ENCODE measurements around the gene SLC35G4.

SLC35G4 gene

GRCh38 chr18:11570769-11571412, 38.5 kb upstream of the SLC35G4 start:
- TF ChIP-seq CTCF (IDR thresholded peaks at IDR 0.05): no peak
- Histone ChIP-seq H3K4me3 (ENCODE audit: low read depth in 1 of 2, low read length in 1 of 2) (no peak overlapping the region), H3K9me3 (no peaks in the 10 kb centered on the region), H3K4me1 (ENCODE audit: control insufficient read depth in 1 of 2, insufficient read depth in 1 of 2, low read depth in 1 of 2, low read length in 1 of 2) (no peaks in the 10 kb centered on the region), H3K27me3 (no peaks in the 10 kb centered on the region), H3K27ac (no peak overlapping the region), H3K36me3 (no peaks in the 10 kb centered on the region)

GRCh38 chr18:11572201-11572600, 37.2 kb upstream of the SLC35G4 start:
- no peak for TF ChIP-seq CTCF (IDR thresholded peaks at IDR 0.05)
- Histone ChIP-seq H3K9me3 (no peaks in the 10 kb centered on the region), H3K27ac (no peak overlapping the region), H3K4me1 (ENCODE audit: control insufficient read depth in 1 of 2, insufficient read depth in 1 of 2, low read depth in 1 of 2, low read length in 1 of 2) (no peaks in the 10 kb centered on the region), H3K4me3 (ENCODE audit: low read depth in 1 of 2, low read length in 1 of 2) (no peak overlapping the region), H3K27me3 (peaks cover 4% of the 10 kb centered on the region), H3K36me3 (no peaks in the 10 kb centered on the region)

DNA sequence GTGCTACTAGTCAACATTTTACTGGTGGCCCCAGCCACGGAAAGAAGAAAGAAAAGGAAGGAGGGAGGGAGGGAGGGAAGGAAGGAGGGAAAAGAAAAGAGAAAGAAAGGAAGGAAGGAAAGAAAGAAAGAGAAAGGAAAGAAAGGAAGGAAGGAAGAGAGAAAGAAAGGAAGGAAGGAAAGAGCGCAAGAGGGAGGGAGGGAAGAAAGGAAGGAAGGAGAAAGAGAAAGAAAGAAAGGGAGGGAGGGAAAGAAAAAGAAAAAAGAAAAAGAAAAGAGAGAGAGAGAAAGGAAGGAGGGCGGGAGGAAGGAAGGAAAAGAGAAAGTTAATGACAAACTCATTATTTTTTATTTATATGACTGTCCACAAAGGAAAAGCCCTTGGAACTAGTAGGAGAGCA, 34.9 kb upstream of the SLC35G4 start:
- TF ChIP-seq CTCF (IDR thresholded peaks at IDR 0.05): no peak
- no peak overlapping the region for H3K27ac ChIP-seq
- H3K4me3 ChIP-seq (ENCODE audit: low read depth in 1 of 2, low read length in 1 of 2): no peak overlapping the region

DNA sequence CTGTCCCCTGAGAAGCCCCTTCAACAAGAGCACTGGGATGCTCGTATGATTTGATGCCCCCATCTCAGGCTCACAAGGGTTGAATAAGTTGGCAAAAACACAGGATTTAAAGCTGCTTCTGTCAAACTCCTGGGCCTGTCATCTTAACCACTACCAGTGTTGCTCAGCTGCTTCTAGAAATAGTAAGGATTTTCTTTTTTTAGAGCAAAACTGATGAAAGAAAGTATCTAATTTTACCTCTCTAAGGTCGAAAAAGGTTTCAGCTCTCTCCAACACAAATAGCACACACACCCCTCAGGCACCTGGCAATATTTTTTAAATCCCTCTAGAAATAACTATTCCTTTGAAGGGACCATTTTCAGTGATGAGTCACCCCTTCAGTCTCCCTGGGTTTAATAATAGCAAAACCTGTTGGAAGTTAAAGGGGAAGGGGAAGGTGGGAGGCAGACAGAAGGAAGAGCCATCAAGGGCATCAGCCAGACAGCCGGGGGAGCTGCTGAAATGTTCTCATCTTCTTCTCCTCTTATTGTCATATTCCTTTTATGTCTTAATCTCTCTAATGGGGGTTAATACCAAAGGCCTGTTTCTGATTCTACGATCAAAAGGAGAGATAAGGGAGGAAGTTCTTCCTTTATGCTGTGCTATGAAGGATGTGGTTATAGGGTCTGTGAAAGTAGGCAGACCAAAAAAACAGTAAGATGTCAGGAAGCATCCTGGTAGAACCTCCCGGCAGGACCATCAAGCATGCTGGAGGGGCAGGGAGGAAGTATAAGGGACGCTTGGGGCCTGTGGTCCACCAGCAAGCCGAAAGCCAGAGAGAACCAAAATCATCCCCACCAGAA, 31.9 kb upstream of the SLC35G4 start:
- no peak overlapping the region for H3K27ac ChIP-seq
- no peak for TF ChIP-seq CTCF (IDR thresholded peaks at IDR 0.05)
- peaks cover 12% of the 10 kb centered on the region for H3K27me3 ChIP-seq
- no peaks in the 10 kb centered on the region for H3K4me1 ChIP-seq (ENCODE audit: control insufficient read depth in 1 of 2, insufficient read depth in 1 of 2, low read depth in 1 of 2, low read length in 1 of 2)
- H3K4me3 ChIP-seq (ENCODE audit: low read depth in 1 of 2, low read length in 1 of 2): no peak overlapping the region
- H3K36me3 ChIP-seq: no peaks in the 10 kb centered on the region
- H3K9me3 ChIP-seq: no peaks in the 10 kb centered on the region

More for the DNA sequence above, 34.9 kb upstream of the SLC35G4 start:
- H3K27me3 ChIP-seq: peaks cover 12% of the 10 kb centered on the region
- H3K9me3 ChIP-seq: no peaks in the 10 kb centered on the region
- no peaks in the 10 kb centered on the region for H3K36me3 ChIP-seq
- no peaks in the 10 kb centered on the region for H3K4me1 ChIP-seq (ENCODE audit: control insufficient read depth in 1 of 2, insufficient read depth in 1 of 2, low read depth in 1 of 2, low read length in 1 of 2)

DNA sequence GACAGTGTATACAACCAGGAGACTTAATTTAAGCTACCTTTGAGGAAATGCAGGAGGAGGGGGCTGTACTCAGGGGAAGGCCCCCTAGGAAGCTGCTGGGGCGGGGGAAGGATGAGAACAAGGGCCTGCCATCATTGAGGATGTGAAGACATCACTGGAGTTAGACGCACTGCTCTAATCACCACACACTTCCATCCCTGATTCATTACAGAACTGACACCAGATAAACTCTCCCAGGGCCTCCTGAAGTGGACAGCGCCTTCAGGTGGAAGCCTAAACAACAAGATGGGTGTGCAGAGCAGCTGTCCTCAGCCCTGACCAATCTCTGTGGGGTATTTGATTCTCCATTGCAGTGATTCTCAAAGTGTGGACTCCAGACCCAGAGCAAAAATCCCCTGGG, 30.6 kb upstream of the SLC35G4 start:
- Histone ChIP-seq H3K9me3 (no peaks in the 10 kb centered on the region), H3K4me1 (ENCODE audit: control insufficient read depth in 1 of 2, insufficient read depth in 1 of 2, low read depth in 1 of 2, low read length in 1 of 2) (no peaks in the 10 kb centered on the region), H3K36me3 (no peaks in the 10 kb centered on the region), H3K27me3 (peaks cover 12% of the 10 kb centered on the region), H3K27ac (no peak overlapping the region), H3K4me3 (ENCODE audit: low read depth in 1 of 2, low read length in 1 of 2) (no peak overlapping the region)
- no peak for TF ChIP-seq CTCF (IDR thresholded peaks at IDR 0.05)
